K562 (cell line): Measurements from ENCODE around the gene NUDT15. TPM values are rescaled to one million over a fixed set of nuclear protein-coding genes. Genes with fewer than 3 reads are reported as not detected.
A peak's percentile ranks its signal among the peaks of the same experiment; 100 is the strongest.

Source experiments
- ATAC-seq: fragments of 200-7000 bp; cut with Tn5 transposase; 3 replicates; pipeline ENCODE4 v1.9.1; 2020; ENCODE audit warnings: moderate library complexity
- BruUV-seq: library from RNA; stranded (reverse); fragments of 400-500 nt; replicated peaks from 2 replicates; lab custom pipeline; 2021; lab: Mats Ljungman, UMichigan
- CTCF ChIA-PET: fragments of 300-600 bp; formaldehyde crosslinking; extraction: SDS; loops from one replicate; lab custom pipeline; 2021; ENCODE audit warnings: low intra/inter-chr PET ratio; lab: Yijun Ruan, JAX
- POLR2A ChIA-PET: fragments of 300-600, 350-650 bp; sonication (Branson Sonifier 250); formaldehyde crosslinking; extraction: SDS; loops from one replicate; lab custom pipeline; 2021; ENCODE audit warnings: antibody characterized with exemption, inconsistent platforms; lab: Yijun Ruan, JAX
- DNase-seq, 4 experiments: peaks; one replicate each; pipeline versions ENCODE4 v3.0.0 to v3.0.0-alpha.2; 2011 to 2018; ENCODE audit warnings: low spot score in 3 of 4, mixed read lengths in 3 of 4; ENCODE audit errors: extremely low read depth in 1 of 4
- FAIRE-seq: peaks from 2 replicates; lab custom pipeline; 2011; peaks lifted over from hg19 to GRCh38; lab: Jason Lieb, UNC
- H2AFZ ChIP-seq: 2 replicates; pipeline ENCODE4 v1.6.0; 2011; ENCODE audit warnings: low read depth, low read length, control low read depth, inconsistent platforms
- H3K27ac ChIP-seq: fragments of 200-600 bp; 3 replicates; pipeline ENCODE4 v1.8.0; 2011; ENCODE audit warnings: low read depth, mild to moderate bottlenecking, control low read depth, inconsistent platforms, low read length, moderate library complexity, mixed read lengths; ENCODE audit errors: extremely low read depth
- H3K27me3 ChIP-seq, 2 experiments: fragments of 300-600 bp in 1 of 2; 2 replicates in 1 of 2; 3 replicates in 1 of 2; pipeline versions ENCODE4 v1.6.0 to v1.8.0; 2011; ENCODE audit warnings: inconsistent platforms in 2 of 2, low read length in 2 of 2, mild to moderate bottlenecking in 1 of 2, mixed read lengths in 1 of 2, moderate library complexity in 1 of 2; ENCODE audit not compliant: control insufficient read depth in 2 of 2, insufficient read depth in 2 of 2
- H3K36me3 ChIP-seq: fragments of 300-600 bp; 3 replicates; pipeline ENCODE4 v1.8.0; 2011; ENCODE audit warnings: mild to moderate bottlenecking, low read length, inconsistent platforms; ENCODE audit not compliant: control insufficient read depth, insufficient read depth
- H3K4me1 ChIP-seq, 2 experiments: fragments of 200-600 bp in 1 of 2; replicated peaks in 1 of 2; 2 replicates in 1 of 2; 3 replicates in 1 of 2; pipeline versions ENCODE4 v1.5.1 to v1.8.0; 2011; ENCODE audit warnings: inconsistent platforms in 2 of 2, low read length in 2 of 2, mild to moderate bottlenecking in 1 of 2, mixed read lengths in 1 of 2, moderate library complexity in 1 of 2; ENCODE audit not compliant: control insufficient read depth in 2 of 2, insufficient read depth in 2 of 2
- H3K4me2 ChIP-seq: 2 replicates; pipeline ENCODE4 v1.6.1; 2011; ENCODE audit warnings: low read length, control low read depth, inconsistent platforms, mixed read lengths; ENCODE audit not compliant: insufficient read depth
- H3K4me3 ChIP-seq: fragments of 200-600 bp; sonication (generic), shearing (Covaris generic); 2 replicates; pipeline ENCODE4 v1.5.1; 2016; ENCODE audit warnings: control low read depth, inconsistent platforms
- H3K79me2 ChIP-seq: fragments of 200-600 bp; 3 replicates; pipeline ENCODE4 v1.8.0; 2011; ENCODE audit warnings: low read length, inconsistent platforms; ENCODE audit not compliant: control insufficient read depth, insufficient read depth
- H3K9ac ChIP-seq, 2 experiments: 2 replicates each; pipeline versions ENCODE4 v1.6.0 to v1.6.1; 2011; ENCODE audit warnings: low read depth in 2 of 2, low read length in 2 of 2, control low read depth in 1 of 2, inconsistent platforms in 1 of 2, mild to moderate bottlenecking in 1 of 2, mixed read lengths in 1 of 2; ENCODE audit not compliant: insufficient read depth in 1 of 2
- H3K9me1 ChIP-seq: one replicate; pipeline ENCODE4 v1.6.0; 2011; ENCODE audit warnings: inconsistent platforms, mild to moderate bottlenecking, low read length, moderate library complexity; ENCODE audit not compliant: control insufficient read depth, insufficient read depth
- H3K9me3 ChIP-seq: replicated peaks from 2 replicates; pipeline ENCODE4 v1.5.1; 2011; ENCODE audit warnings: low read depth, low read length, inconsistent platforms; ENCODE audit not compliant: control insufficient read depth, insufficient read depth
- H4K20me1 ChIP-seq: replicated peaks from 2 replicates; pipeline ENCODE4 v1.6.1; 2011; ENCODE audit warnings: low read length, inconsistent platforms, mixed read lengths; ENCODE audit not compliant: control insufficient read depth, insufficient read depth
- C11orf30 ChIP-seq: fragments of 450-650 bp; IDR thresholded peaks from 2 replicates; pipeline ENCODE4 v1.6.1; 2016; ENCODE audit warnings: low read depth, mild to moderate bottlenecking
- CREB5 ChIP-seq: fragments of 250-450 bp; sonication (Bioruptor Pico); IDR thresholded peaks from 2 replicates; pipeline ENCODE4 v1.5.0; 2020; ENCODE audit warnings: mild to moderate bottlenecking
- LCOR ChIP-seq: sonication (generic); formaldehyde crosslinking; IDR thresholded peaks from 2 replicates; pipeline ENCODE4 v1.8.0; 2022; ENCODE audit warnings: mild to moderate bottlenecking, missing genetic modification reagents
- MAFK ChIP-seq: IDR thresholded peaks from 2 replicates; pipeline ENCODE4 v1.6.1; 2011; ENCODE audit warnings: low read length, improper control_type of control experiment
- SP2 ChIP-seq: IDR thresholded peaks from 2 replicates; pipeline ENCODE4 v1.6.1; 2011; ENCODE audit warnings: mild to moderate bottlenecking, low read depth, low read length, moderate library complexity; ENCODE audit not compliant: poor library complexity, severe bottlenecking; ENCODE audit errors: extremely low read depth
- ZNF316 ChIP-seq: fragments of 450-650 bp; IDR thresholded peaks from 2 replicates; pipeline ENCODE4 v1.6.1; 2016
- WGBS: fragments of 100-300 bp; shearing (Covaris generic); methylation state at CpG from one replicate; pipeline ENCODE4 v1.1.6; 2016; ENCODE audit warnings: low coverage, mixed read lengths; ENCODE audit not compliant: insufficient coverage; ENCODE audit errors: missing lambda C conversion rate; 5-methylcytosine and 5-hydroxymethylcytosine counted together
- in situ Hi-C: fragments of 300-500 bp; cut with MboI; formaldehyde crosslinking; loops from 4 replicates; pipeline ENCODE4 v1.15.0; 2018; ENCODE audit warnings: inconsistent platforms, mixed read lengths
- intact Hi-C: fragments of 100-400 bp; cut with micrococcal nuclease; formaldehyde crosslinking; loops from 2 replicates; pipeline ENCODE4 v1.14.2; 2022
- polyA plus RNA-seq, 8 experiments: library from polyadenylated mRNA; depleted of rRNA in 4 of 8; stranded (reverse) in 5 of 8; unstranded in 3 of 8; fragments of >200 nt; fragmentation: Nextera tagmentation in 2 of 8; fragmentation: Illumina TruSeq in 1 of 8; extraction: Ambion mirVana in 2 of 8; extraction: Trizol in 1 of 8; gene quantifications; 2 replicates each; pipeline versions ENCODE4 v1.2.1 to v1.2.3, GENCODE V29; 2011 to 2014; ENCODE audit warnings: inconsistent platforms in 1 of 8, missing spikeins in 1 of 8
- total RNA-seq, 7 experiments: library from RNA; depleted of rRNA in 6 of 7; stranded (reverse); fragments of >200 nt in 6 of 7; fragmentation: Illumina TruSeq in 2 of 7; extraction: Trizol in 2 of 7; gene quantifications; 2 replicates each; pipeline versions ENCODE4 v1.2.1 to v1.2.3, GENCODE V29; 2011 to 2021; ENCODE audit warnings: low replicate concordance in 1 of 7
- TF ChIP-seq, protein P1 (sequence below): fragments of 450-650 bp; IDR thresholded peaks from 2 replicates; pipeline ENCODE4 v1.6.1; 2016; ENCODE audit warnings: borderline replicate concordance

Gene NUDT15
- total and polyA plus RNA-seq, 9 of the 15 experiments (the other 6 are each of a cell fraction or from before 2014, with no cell fraction given), result 14.2 to 26.9 (median 21.6) TPM

- no peak for TF ChIP-seq CREB5
- no peak for TF ChIP-seq LCOR
- TF ChIP-seq, protein P1, sequence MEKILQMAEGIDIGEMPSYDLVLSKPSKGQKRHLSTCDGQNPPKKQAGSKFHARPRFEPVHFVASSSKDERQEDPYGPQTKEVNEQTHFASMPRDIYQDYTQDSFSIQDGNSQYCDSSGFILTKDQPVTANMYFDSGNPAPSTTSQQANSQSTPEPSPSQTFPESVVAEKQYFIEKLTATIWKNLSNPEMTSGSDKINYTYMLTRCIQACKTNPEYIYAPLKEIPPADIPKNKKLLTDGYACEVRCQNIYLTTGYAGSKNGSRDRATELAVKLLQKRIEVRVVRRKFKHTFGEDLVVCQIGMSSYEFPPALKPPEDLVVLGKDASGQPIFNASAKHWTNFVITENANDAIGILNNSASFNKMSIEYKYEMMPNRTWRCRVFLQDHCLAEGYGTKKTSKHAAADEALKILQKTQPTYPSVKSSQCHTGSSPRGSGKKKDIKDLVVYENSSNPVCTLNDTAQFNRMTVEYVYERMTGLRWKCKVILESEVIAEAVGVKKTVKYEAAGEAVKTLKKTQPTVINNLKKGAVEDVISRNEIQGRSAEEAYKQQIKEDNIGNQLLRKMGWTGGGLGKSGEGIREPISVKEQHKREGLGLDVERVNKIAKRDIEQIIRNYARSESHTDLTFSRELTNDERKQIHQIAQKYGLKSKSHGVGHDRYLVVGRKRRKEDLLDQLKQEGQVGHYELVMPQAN, result no peak
Measured at GRCh38 chr13:48009284-48009683, 28.2 kb upstream of the NUDT15 start (continued).

GRCh38 chr13:48010698-48011097, 26.8 kb upstream of the NUDT15 start:
- DNase-seq (no peak), FAIRE-seq (no peak), ATAC-seq (no peak)
- CTCF ChIA-PET, result no interaction called here
- TF ChIP-seq ZNF316 (peak; percentile 39; the same call in 1 of the 2 replicates), MAFK (peak; percentile 26; the same call in 1 of the 2 replicates), C11orf30 (0 out of 2 replicates have a peak, but pooled peaks have one; percentile 7), SP2 (no peak)
- H3K4me1 ChIP-seq, result no peaks in the 10 kb centered on the region
- no peak overlapping the region for H3K27ac ChIP-seq
- no peaks in the 10 kb centered on the region for H3K9me1 ChIP-seq
- POLR2A ChIA-PET, result no interaction called here
- intact Hi-C loops (no loop called here), in situ Hi-C loops (no loop called here)
- no peaks in the 10 kb centered on the region for H3K27me3 ChIP-seq
- H3K4me3 ChIP-seq, result no peak overlapping the region
- H3K36me3 ChIP-seq, result no peaks in the 10 kb centered on the region
- no peaks in the 10 kb centered on the region for H4K20me1 ChIP-seq
- no TSS peak for BruUV-seq
- 41% methylated on average over 3 of the region's 4 CpGs for WGBS
- no peak overlapping the region for H3K4me2 ChIP-seq
- H3K9me3 ChIP-seq, result no peaks in the 10 kb centered on the region
- no peak overlapping the region for H2AFZ ChIP-seq
- no peaks in the 10 kb centered on the region for H3K79me2 ChIP-seq
- H3K9ac ChIP-seq, result no peak overlapping the region
